Measurements from ENCODE around the gene SPSB2.

The SPSB2 gene

GRCh38 chr12:6832125-6832524, 41.0 kb downstream of the SPSB2 start:
- DNase-seq (ENCODE audit: low read depth) = no peak

- DNase-seq (ENCODE audit: low read depth) = no peak
Observed at GRCh38 chr12:6831450-6831995, 41.6 kb downstream of the SPSB2 start.

- no peak for DNase-seq (ENCODE audit: low read depth)
Observed at GRCh38 chr12:6830999-6831398, 42.1 kb downstream of the SPSB2 start.

DNA sequence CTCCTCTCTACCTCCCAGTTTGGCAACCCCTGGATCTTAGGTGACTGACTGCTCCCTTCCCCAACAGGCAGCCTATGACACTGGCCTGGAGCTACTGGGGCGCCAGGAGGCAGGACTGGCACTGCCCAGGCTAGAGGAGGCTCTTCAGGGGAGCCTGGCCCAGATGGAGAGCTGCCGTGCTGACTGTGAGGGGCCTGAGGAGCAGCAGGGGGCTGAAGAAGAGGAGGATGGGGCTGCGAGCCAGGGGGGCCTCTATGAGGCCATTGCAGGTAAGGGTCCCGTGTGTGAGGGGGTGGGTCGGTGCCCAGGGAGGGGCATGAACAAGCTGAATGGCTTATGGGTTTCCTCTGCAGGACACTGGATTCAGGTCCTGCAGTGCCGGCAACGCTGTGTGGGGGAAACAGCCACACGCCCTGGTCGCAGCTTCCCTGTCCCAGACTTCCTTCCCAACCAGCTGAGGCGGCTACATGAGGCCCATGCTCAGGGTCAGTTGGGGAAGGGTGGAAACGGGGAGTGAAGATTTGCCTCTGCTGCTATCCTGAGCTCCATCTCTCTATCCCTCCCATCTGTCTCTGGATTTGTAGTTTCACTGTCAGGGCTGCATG, 42.7 kb downstream of the SPSB2 start:
- no peak for DNase-seq (ENCODE audit: low read depth)

DNA sequence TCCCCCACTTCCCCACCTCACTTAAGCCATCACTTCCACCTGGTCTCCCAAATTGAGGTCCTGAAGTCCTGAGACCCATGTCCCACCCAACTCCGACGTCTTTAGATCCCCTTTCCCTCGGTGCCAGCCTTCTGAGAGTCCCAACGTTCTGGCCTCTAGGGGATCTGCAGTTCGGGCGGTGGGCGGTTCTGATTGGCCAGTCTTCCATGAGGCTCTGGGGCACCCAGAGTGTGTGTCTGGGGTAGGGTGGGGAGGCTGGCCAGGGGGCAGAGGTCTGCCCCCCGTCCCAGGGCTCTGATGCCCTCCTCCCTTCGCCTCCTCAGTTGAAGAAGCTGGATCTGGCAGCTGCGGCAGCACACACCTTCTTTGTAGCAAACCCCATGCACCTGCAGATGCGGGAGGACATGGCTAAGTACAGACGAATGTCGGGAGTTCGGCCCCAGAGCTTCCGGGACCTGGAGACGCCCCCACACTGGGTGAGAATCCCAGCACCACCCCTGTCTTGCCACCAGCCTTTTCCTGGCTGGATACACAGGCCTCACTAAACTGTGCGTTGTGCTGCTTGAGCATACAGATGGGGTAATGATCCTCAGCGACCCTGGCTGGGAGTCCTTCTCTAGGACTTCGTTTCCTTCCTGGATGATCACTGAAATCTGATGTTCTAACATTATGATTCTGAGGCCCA, 43.4 kb downstream of the SPSB2 start:
- no peak for DNase-seq (ENCODE audit: low read depth)

GRCh38 chr12:6828781-6829535, 44.1 kb downstream of the SPSB2 start:
- DNase-seq (ENCODE audit: low read depth) = peak; percentile 11

DNA sequence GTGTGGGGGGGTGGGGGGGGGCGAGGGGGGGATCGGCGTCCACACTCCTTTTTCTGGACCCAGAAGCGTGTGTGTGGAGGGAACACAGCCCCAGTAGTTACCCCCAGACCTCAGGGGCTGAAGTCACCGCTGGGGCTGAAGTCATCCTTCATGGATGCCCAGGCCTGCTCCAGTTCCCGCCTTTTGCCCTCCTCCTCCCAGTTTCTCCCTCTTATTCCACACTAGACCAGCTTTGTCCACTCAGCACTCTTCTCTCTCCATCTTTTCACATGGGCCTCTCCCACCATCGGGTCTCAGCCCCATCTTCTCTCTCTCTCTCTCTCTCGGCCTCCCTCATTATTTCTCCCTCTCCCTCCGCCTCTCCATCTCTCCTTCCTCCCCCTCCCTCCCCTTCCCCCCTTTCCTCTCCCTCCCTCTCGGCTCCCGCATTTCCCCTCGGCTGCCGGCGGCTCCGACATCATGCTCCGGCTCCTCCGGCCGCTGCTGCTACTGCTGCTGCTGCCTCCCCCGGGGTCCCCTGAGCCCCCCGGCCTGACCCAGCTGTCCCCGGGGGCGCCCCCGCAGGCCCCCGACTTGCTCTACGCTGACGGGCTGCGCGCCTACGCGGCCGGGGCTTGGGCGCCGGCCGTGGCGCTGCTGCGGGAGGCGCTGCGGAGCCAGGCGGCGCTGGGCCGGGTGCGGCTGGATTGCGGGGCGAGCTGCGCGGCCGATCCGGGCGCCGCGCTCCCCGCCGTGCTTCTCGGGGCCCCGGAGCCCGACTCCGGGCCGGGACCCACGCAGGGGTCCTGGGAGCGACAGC, 44.9 kb downstream of the SPSB2 start, which contains the start of gene P3H3:
Gene P3H3 (plus strand): TSS at position 426 of the 799 bp plus-strand sequence. CDS start 34 bp downstream, at position 460.
- no peak for DNase-seq (ENCODE audit: low read depth)

- DNase-seq (ENCODE audit: low read depth) = peak; percentile 23
Observed at GRCh38 chr12:6827437-6827911, 45.6 kb downstream of the SPSB2 start.

- no peak for DNase-seq (ENCODE audit: low read depth)
Observed at GRCh38 chr12:6826734-6827436, 46.2 kb downstream of the SPSB2 start.

DNA sequence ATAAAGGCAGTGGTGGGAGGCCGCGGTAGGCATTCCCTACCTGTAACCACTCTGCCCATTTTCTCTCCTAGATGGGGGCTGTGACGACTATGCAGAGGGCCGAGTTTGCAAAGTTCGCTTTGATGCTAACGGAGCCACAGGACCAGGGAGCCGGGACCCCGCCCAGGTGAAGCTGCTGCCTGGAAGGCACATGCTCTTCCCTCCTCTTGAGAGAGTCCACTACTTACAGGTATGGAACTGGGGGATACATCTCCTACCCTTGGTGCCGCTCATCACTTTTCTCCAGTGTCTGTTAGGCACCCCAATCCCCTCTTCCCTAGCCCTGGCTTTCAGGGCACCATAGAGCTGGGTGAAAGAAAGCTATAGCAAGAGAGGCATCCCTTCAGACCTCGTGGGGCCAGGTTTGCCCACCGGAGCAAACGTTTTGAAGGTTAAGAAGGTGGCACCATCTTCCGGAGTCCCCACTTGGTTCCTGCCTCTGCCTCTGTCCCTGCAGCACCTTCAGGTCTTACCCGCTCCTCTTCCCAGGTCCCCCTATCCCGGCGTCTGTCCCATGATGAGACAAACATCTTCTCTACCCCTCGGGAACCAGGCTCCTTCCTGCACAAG, 46.9 kb downstream of the SPSB2 start:
- no peak for DNase-seq (ENCODE audit: low read depth)

DNA sequence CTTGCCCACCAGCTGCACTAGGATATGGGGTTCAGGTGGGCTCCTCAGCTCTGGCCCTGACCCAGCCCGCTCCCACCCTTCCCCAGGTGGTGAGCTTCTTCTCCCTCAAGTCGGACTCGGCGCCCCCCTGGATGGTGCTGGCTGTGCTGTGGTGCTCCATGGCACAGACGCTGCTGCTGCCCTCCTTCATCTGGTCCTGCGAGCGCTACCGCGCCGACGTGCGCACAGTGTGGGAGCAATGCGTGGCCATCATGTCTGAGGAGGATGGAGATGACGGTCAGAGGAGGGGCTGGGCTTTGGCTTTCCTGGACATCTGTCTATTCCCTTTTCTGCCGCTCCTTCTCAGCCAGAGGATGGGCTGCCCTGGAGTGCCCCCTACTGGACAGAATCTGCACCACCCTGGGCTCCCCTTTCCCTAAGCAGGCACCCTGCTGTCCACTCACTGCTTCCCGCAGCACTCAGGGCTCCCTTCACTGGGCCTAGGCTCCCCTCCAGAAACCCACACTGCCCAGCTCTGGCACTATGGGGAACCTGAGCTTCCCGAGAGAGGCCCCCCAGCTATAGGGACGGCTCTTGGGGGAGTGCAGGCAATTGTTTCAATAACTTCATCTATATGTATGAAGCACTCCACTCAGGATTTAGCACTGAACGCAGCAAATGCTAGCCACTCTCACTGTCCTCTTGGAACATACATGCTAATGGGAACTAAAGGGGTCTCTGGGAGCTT, 47.5 kb downstream of the SPSB2 start:
- peak; percentile 66 for DNase-seq (ENCODE audit: low read depth)

- no peak for DNase-seq (ENCODE audit: low read depth)
Observed at GRCh38 chr12:6824901-6825381, 48.2 kb downstream of the SPSB2 start.

DNA sequence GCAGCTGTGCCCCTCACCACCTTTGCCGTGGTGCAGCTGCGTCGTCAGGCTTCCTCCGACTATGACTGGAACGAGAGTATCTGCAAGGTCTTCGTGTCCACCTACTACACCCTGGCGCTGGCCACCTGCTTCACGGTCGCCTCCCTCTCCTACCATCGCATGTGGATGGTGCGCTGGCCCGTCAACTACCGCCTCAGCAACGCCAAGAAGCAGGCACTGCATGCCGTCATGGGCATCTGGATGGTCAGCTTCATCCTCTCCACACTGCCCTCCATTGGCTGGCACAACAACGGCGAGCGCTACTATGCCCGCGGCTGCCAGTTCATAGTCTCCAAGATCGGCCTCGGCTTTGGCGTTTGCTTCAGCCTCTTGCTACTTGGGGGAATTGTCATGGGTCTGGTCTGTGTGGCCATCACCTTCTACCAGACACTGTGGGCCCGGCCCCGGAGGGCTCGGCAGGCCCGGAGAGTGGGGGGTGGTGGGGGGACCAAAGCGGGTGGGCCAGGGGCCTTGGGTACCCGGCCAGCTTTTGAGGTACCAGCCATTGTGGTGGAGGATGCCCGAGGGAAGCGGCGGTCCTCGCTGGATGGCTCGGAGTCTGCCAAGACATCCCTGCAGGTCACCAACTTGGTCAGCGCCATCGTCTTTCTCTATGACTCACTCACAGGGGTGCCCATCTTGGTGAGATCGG, 48.9 kb downstream of the SPSB2 start:
- no peak for DNase-seq (ENCODE audit: low read depth)

GRCh38 chr12:6823182-6824084, 49.7 kb downstream of the SPSB2 start:
- no peak for DNase-seq (ENCODE audit: low read depth)

DNA sequence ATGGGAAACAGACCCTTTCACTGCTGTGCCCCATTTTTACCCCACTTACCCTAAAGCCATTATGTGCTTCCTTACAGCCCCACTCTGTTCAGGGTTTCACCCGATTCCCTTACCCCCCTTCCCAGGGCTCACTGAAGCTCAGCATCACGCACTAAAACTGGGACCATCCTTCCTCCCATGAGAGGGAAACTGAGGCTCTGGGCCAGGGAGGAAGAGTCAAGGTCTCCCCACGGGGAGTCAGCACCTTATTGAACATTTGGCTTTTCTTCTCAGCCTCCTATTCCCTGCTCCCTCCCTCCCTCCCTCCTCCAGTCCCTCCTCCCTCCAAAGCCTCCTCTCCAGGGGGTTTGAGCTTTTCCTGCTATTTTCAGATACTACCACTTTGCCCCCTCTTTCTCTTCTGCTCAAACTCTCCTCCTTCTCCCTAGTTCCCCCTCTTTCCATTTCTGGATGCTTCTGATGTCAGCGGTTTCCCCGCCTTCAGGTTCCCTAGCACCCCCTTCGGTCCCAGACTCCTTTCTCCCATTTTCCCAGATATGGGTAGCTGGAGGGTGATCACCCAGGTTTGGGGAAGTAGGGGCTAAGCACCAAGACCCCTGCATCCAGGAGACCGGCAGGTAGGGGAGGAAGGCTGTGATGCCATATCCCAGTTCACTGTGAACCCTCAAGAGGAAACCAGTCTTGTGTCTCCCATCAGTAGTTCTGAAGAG, 50.5 kb downstream of the SPSB2 start:
- DNase-seq (ENCODE audit: low read depth) = no peak

DNA sequence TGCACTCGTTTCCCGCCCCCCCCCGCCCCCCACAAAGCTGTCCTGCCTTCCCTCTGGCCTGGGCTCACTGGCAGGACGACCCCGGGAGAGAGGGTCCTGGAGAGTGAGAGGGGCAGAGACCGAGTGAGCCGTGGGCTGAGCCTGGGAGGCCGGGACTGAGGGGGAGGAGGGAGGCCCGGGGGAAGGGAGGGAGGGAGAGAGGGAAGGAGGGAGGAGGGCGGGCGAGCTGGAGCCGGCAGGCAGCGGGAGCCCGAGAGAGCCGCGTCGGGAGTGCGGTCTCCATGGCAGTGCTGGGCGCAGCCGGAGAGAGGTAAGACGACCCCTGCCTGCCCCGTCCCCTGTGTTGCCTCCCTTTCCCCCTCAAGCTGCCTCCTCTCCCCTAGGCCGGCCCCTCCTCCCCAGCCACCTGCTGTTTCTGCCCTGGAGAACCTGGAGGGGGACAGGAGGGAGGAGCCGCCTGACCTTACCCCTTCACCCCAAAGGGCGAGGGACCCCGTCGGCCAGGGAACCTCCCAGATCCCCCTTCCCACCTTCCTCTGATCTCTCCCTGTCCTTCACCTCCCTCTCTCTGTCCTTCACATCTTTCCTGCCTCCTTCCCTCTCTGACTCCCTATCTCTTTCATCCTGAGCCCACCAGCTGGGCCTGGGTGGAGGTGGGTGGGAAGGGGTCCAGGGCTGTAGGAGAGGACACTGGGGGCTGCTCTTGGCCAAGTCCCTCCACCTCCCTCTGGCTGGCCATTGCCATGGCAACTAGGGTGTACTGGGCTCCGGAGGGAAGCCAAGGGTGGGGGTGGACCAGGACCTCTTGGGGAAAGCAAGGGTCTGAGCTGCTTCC, 51.3 kb downstream of the SPSB2 start, which contains the start of gene GPR162:
Gene GPR162 (plus strand): TSS at position 231 of the 835 bp plus-strand sequence. CDS start 2,078 bp downstream, outside the sequence.
- DNase-seq (ENCODE audit: low read depth) = no peak
